HG03108 (cell line): ENCODE measurements around the gene GTF2A1L.
"Not testable (repeated sequence)": the region's sequence is repeated elsewhere in the genome, so short reads cannot be mapped to it uniquely, and the experiment has no call there.

ENCODE experiments used
- ATAC-seq: cut with Tn5 transposase; IDR thresholded peaks from one replicate; pipeline ENCODE4 v1.9.1; 2021; ENCODE audit warnings: moderate library complexity; ENCODE audit not compliant: unreplicated experiment

Gene GTF2A1L

GRCh38 chr2:48617618-48618017, at the start of gene GTF2A1L:
TSS of gene GTF2A1L (plus strand) at chr2:48617856. CDS start at chr2:48617875, 19 bp downstream.
- ATAC-seq: no peak

GRCh38 chr2:48568547-48568946, 49.1 kb upstream of the GTF2A1L start:
- no peak for ATAC-seq

GRCh38 chr2:48569433-48569832, 48.2 kb upstream of the GTF2A1L start:
- ATAC-seq: no peak

- ATAC-seq: no peak
Measured at GRCh38 chr2:48572816-48573215, 44.8 kb upstream of the GTF2A1L start.

- ATAC-seq: no peak
Measured at GRCh38 chr2:48574353-48575287, 43.0 kb upstream of the GTF2A1L start.

GRCh38 chr2:48578313-48578712, 39.3 kb upstream of the GTF2A1L start:
- ATAC-seq: no peak

- ATAC-seq: no peak
Measured at GRCh38 chr2:48583961-48584360, 33.7 kb upstream of the GTF2A1L start.

GRCh38 chr2:48584551-48584950, 33.1 kb upstream of the GTF2A1L start:
- no peak for ATAC-seq

GRCh38 chr2:48586433-48586832, 31.2 kb upstream of the GTF2A1L start:
- no peak for ATAC-seq

- ATAC-seq: no peak
Measured at GRCh38 chr2:48587560-48587959, 30.1 kb upstream of the GTF2A1L start.

GRCh38 chr2:48587961-48588360, 29.7 kb upstream of the GTF2A1L start:
- ATAC-seq: no peak

- ATAC-seq: no peak
Measured at GRCh38 chr2:48588745-48589144, 28.9 kb upstream of the GTF2A1L start.

- ATAC-seq: no peak
Measured at GRCh38 chr2:48589170-48589767, 28.4 kb upstream of the GTF2A1L start.

GRCh38 chr2:48590017-48590416, 27.6 kb upstream of the GTF2A1L start:
- no peak for ATAC-seq

- no peak for ATAC-seq
Measured at GRCh38 chr2:48592067-48592466, 25.6 kb upstream of the GTF2A1L start.

- ATAC-seq: not testable (repeated sequence)
Measured at GRCh38 chr2:48596751-48597150, 20.9 kb upstream of the GTF2A1L start.

- no peak for ATAC-seq
Measured at GRCh38 chr2:48597492-48597891, 20.2 kb upstream of the GTF2A1L start.

- no peak for ATAC-seq
Measured at GRCh38 chr2:48600204-48600813, 17.3 kb upstream of the GTF2A1L start.

GRCh38 chr2:48600917-48601316, 16.7 kb upstream of the GTF2A1L start:
- no peak for ATAC-seq

- no peak for ATAC-seq
Measured at GRCh38 chr2:48601349-48601748, 16.3 kb upstream of the GTF2A1L start.

GRCh38 chr2:48605482-48606175, 12.0 kb upstream of the GTF2A1L start:
- no peak for ATAC-seq
